ENCODE measurements around the gene FBXO8.

Gene FBXO8

DNA sequence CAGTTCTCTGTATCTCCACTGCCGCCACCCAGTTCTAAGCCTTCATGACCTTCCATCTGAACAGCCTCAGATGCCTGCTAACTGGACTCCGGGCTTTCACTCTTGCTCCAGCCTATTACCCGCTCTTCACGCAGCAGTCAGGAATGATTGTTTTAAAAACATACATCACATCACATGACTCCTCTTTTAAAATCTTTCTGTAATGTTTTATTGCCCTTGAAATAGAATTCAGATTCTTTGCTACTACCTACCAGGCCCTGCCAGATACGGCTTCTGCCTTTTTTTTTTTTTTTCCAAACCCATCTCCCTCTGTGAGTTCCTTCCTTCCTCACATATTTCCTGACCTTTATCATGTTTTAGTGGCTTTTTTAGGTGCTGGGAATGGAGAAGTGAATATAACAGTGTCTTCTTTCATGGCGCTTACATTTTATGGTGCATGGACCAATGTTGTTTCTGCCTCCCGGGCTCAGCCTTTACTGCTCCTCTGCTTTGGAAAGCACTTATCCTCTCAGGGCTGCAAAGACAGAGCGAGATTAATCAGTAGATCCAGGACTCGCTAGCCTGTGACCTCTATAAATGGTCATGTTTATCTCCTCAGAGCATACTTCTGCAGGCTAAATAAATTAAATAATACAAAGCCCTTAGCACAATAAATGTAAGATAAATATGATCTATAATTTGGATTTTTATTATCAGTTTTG, 58.0 kb downstream of the FBXO8 start:
- H3K4me3 ChIP-seq (ENCODE audit: low read depth in 1 of 5, low read length in 5 of 5) = no peak overlapping the region
- no peaks in the 10 kb centered on the region for H3K4me1 ChIP-seq (ENCODE audit: control insufficient read depth in 5 of 5, insufficient read depth in 5 of 5, low read length in 5 of 5)

DNA sequence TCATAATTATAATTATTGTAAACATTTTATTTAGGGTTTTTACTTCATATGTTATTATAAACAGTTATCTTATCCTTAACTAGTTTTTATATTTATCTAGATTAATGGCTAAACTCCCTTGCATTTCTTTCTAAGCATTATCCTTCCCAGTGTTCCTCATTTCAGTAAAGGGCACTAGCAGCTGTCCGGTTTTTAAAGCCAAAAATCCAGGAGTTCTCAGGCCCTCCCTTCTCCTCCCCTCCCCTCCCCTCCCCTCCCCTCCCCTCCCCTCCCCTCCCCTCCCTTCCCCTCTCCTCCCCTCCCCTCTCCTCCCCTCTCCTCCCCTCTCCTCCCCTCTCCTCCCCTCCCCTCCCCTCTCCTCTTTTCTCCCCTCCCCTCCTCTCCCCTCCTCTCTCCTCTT, 58.9 kb downstream of the FBXO8 start:
- Histone ChIP-seq H3K27ac (ENCODE audit: low read depth, low read length) (no peak overlapping the region), H3K4me1 (ENCODE audit: control insufficient read depth in 5 of 5, insufficient read depth in 5 of 5, low read length in 5 of 5) (no peaks in the 10 kb centered on the region), H3K36me3 (ENCODE audit: control insufficient read depth in 5 of 5, insufficient read depth in 5 of 5, low read length in 5 of 5) (no peaks in the 10 kb centered on the region), H3K9ac (ENCODE audit: low read length in 5 of 5) (no peak overlapping the region), H3K4me3 (ENCODE audit: low read depth in 1 of 5, low read length in 5 of 5) (no peak overlapping the region), H3K9me3 (ENCODE audit: control insufficient read depth in 5 of 5, low read length in 5 of 5) (no peaks in the 10 kb centered on the region), H3K27me3 (ENCODE audit: control insufficient read depth in 5 of 5, insufficient read depth in 4 of 5, low read length in 5 of 5) (peaks cover 0 to 5% (median 0%) of the 10 kb centered on the region in 5 donors)

More for the DNA sequence above, 58.0 kb downstream of the FBXO8 start:
- Histone ChIP-seq H3K36me3 (ENCODE audit: control insufficient read depth in 5 of 5, insufficient read depth in 5 of 5, low read length in 5 of 5) (no peaks in the 10 kb centered on the region), H3K9me3 (ENCODE audit: control insufficient read depth in 5 of 5, low read length in 5 of 5) (no peaks in the 10 kb centered on the region), H3K27me3 (ENCODE audit: control insufficient read depth in 5 of 5, insufficient read depth in 4 of 5, low read length in 5 of 5) (peaks cover 0 to 5% (median 0%) of the 10 kb centered on the region in 5 donors), H3K9ac (ENCODE audit: low read length in 5 of 5) (no peak overlapping the region), H3K27ac (ENCODE audit: low read depth, low read length) (no peak overlapping the region)

DNA sequence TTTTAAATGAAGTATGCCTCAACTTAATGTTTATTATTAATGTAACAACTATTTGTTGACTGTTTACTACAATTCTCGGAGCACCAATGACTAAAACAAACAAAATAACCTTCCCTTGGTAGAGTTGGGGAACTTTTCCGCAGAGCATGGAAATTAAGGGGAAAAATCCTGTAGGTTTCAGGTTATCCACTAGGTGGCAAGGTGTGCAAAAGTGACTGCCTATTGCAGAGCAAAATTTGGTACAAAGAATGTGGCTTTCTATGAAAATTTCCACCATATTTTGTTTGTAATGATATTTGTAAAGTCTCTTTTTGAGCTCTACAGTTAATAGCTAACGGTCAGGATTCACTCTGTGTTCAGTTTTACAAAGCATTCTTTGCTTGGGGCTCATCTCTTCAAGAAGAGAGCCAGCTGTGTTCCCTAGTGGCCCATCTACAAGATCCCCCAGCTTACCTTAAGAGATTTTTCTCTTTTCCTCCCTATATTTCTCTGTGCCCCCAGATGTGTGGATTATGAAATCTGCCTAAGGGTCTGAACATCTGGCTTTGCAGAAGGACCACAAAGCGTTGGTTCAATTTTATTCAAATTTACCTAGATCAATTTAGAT, 61.1 kb downstream of the FBXO8 start:
- no peak overlapping the region for H3K4me3 ChIP-seq (ENCODE audit: low read depth in 1 of 5, low read length in 5 of 5)
- H3K27me3 ChIP-seq (ENCODE audit: control insufficient read depth in 5 of 5, insufficient read depth in 4 of 5, low read length in 5 of 5) = peaks cover 1 to 18% (median 13%) of the 10 kb centered on the region in 5 donors
- peaks cover 0 to 12% (median 11%) of the 10 kb centered on the region in 5 donors for H3K4me1 ChIP-seq (ENCODE audit: control insufficient read depth in 5 of 5, insufficient read depth in 5 of 5, low read length in 5 of 5)
- H3K9me3 ChIP-seq (ENCODE audit: control insufficient read depth in 5 of 5, low read length in 5 of 5) = no peaks in the 10 kb centered on the region
- H3K9ac ChIP-seq (ENCODE audit: low read length in 5 of 5) = no peak overlapping the region
- H3K27ac ChIP-seq (ENCODE audit: low read depth, low read length) = no peak overlapping the region
- no peaks in the 10 kb centered on the region for H3K36me3 ChIP-seq (ENCODE audit: control insufficient read depth in 5 of 5, insufficient read depth in 5 of 5, low read length in 5 of 5)

DNA sequence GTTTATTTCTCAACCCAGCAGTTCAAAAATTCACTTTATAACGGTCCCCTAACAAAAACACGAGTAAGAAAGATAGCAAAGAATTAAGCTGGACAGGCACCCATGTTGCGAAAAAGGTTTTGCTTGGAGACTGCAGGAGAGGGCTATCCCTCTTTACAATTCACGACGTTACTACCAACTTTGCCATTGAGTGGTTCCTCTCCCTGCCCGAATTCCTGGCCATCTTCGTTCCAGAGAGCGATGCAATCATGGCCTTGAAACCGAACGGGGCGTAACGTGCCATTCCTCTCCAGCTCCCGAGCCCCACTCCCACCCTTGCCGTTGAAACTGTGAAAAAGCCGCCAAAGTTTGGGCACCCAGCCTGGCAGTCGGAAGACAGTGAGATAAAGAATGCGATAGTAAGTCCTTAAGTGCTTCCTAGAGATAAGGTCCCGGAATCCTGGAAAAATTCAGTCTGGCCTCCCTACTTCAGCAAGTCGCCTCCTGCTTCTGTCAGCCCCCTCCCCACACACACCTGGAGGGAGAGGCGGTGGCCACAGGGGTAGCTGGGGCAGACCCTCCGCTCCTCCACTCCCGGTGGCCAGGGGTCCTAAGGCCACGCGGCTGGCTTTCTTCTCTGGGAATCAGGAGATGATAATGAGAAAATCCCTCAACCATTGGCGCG, 65.2 kb downstream of the FBXO8 start:
- no peaks in the 10 kb centered on the region for H3K9me3 ChIP-seq (ENCODE audit: control insufficient read depth in 5 of 5, low read length in 5 of 5)
- no peaks in the 10 kb centered on the region for H3K36me3 ChIP-seq (ENCODE audit: control insufficient read depth in 5 of 5, insufficient read depth in 5 of 5, low read length in 5 of 5)
- H3K4me1 ChIP-seq (ENCODE audit: control insufficient read depth in 5 of 5, insufficient read depth in 5 of 5, low read length in 5 of 5) = peaks cover 0 to 40% (median 39%) of the 10 kb centered on the region in 5 donors
- H3K9ac ChIP-seq (ENCODE audit: low read length in 5 of 5) = peak overlapping the region in 1 of 5 donors; percentile 52
- H3K27ac ChIP-seq (ENCODE audit: low read depth, low read length) = no peak overlapping the region
- H3K4me3 ChIP-seq (ENCODE audit: low read depth in 1 of 5, low read length in 5 of 5) = peak overlapping the region; percentile 45 to 69 (median 55)
- H3K27me3 ChIP-seq (ENCODE audit: control insufficient read depth in 5 of 5, insufficient read depth in 4 of 5, low read length in 5 of 5) = peaks cover 33 to 54% (median 44%) of the 10 kb centered on the region in 5 donors

DNA sequence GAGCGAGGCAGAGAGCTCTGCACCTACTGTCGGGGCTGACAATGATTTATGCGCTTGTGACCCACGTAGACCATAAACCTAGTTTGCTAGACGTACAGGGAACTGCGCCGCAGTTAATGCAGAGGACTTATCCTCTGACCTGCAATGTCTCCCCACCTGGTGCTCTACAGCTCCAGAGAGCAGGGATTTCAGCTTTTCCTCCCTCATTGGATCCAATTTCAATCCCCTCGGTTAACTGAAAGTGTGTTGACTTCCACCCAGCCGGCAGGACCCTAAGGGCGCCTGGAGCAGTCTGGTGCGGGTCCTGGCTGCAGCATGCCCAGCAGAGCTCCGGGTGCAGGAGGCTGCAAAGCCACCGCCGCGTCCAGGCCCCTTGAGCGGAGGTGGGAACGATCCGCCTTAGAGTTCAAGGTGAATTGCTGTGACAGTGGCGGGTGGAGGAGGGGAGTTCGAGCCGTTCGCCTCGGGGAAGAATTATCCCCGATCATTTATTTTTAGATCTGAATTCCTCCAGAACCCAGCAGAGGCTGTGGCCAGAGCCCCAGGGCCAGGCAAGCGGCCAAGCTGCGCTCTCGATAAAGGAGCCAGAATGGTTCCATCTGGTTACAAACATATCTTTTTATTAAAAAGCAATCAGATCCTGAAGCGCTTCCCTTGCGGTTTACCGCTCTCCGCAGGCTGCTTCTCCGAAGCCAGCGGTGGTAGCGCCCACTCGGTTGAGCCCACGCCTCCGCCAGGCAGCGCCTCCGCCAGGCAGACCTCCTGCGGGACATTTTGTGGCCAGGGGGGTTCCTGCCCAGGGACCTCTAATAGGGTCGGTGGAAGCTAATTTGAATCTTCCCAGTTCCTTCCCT, 66.0 kb downstream of the FBXO8 start:
- no peak overlapping the region for H3K27ac ChIP-seq (ENCODE audit: low read depth, low read length)
- peak overlapping the region in 1 of 5 donors; percentile 52 for H3K9ac ChIP-seq (ENCODE audit: low read length in 5 of 5)
- no peaks in the 10 kb centered on the region for H3K36me3 ChIP-seq (ENCODE audit: control insufficient read depth in 5 of 5, insufficient read depth in 5 of 5, low read length in 5 of 5)
- H3K27me3 ChIP-seq (ENCODE audit: control insufficient read depth in 5 of 5, insufficient read depth in 4 of 5, low read length in 5 of 5) = peaks cover 36 to 59% (median 50%) of the 10 kb centered on the region in 5 donors
- peaks cover 0 to 40% (median 39%) of the 10 kb centered on the region in 5 donors for H3K4me1 ChIP-seq (ENCODE audit: control insufficient read depth in 5 of 5, insufficient read depth in 5 of 5, low read length in 5 of 5)
- peak overlapping the region; percentile 45 to 69 (median 55) for H3K4me3 ChIP-seq (ENCODE audit: low read depth in 1 of 5, low read length in 5 of 5)
- no peaks in the 10 kb centered on the region for H3K9me3 ChIP-seq (ENCODE audit: control insufficient read depth in 5 of 5, low read length in 5 of 5)

DNA sequence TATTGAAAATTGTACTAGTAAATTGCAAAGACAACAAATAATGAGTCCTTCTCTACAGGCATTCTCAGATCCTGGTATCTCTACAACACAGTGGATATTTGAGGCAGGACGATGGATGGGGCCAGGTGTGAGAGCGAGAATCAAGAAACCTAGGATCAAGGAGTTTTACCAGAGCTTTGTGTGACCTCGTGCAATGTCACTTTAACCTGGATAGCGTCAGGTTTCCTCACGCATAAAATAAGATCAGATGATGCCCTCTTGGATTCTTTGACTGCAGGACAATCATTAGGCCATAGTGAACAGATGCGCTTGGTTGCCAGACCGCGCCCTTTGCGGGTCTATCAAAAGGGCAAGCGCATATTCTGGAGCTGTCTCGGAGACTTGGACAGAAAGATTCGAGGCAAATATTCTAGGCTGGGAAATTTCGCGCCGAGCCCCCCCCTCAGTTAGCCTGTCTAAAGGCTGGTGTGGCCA, 66.6 kb downstream of the FBXO8 start:
- Histone ChIP-seq H3K9me3 (ENCODE audit: control insufficient read depth in 5 of 5, low read length in 5 of 5) (no peaks in the 10 kb centered on the region), H3K36me3 (ENCODE audit: control insufficient read depth in 5 of 5, insufficient read depth in 5 of 5, low read length in 5 of 5) (no peaks in the 10 kb centered on the region), H3K4me3 (ENCODE audit: low read depth in 1 of 5, low read length in 5 of 5) (peak overlapping the region; percentile 45 to 69 (median 55)), H3K27ac (ENCODE audit: low read depth, low read length) (no peak overlapping the region), H3K9ac (ENCODE audit: low read length in 5 of 5) (no peak overlapping the region), H3K27me3 (ENCODE audit: control insufficient read depth in 5 of 5, insufficient read depth in 4 of 5, low read length in 5 of 5) (peaks cover 39 to 65% (median 53%) of the 10 kb centered on the region in 5 donors), H3K4me1 (ENCODE audit: control insufficient read depth in 5 of 5, insufficient read depth in 5 of 5, low read length in 5 of 5) (peaks cover 0 to 42% (median 39%) of the 10 kb centered on the region in 5 donors)

DNA sequence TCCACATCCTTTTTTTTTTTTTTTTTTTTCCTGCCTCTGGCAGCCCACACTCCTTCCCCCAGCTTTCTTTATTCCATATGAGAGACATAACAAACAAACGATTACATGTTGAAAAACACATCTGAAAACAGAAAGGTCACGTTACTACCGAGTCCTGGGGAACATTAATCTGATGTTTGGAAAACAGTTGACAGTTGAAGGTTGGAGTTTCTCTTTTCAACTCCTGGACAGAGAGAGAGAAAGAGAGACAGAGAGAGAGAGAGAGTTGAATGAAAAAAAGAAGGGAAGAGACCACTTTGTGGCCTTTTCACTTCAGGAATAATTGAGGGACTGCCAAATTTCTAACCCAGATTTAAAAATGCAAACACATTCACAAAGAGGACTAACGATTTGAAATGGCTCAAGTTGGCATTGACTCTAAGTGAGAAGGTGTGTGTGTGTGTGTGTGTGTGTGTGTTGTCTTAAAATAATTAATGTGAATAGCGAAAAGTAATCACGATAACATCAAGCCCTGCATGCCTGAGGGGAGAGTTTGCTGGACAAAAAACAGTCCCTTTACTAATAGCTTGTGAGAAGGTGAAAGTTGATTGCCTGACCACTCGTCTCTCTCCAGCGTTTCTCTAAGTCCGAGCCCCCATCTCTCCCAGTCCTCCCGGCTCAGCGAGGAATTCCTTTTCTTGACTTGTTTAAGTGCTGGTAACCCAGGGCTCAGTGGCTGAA, 67.3 kb downstream of the FBXO8 start:
- Histone ChIP-seq H3K27me3 (ENCODE audit: control insufficient read depth in 5 of 5, insufficient read depth in 4 of 5, low read length in 5 of 5) (peaks cover 42 to 72% (median 60%) of the 10 kb centered on the region in 5 donors), H3K4me1 (ENCODE audit: control insufficient read depth in 5 of 5, insufficient read depth in 5 of 5, low read length in 5 of 5) (peaks cover 0 to 48% (median 39%) of the 10 kb centered on the region in 5 donors), H3K27ac (ENCODE audit: low read depth, low read length) (no peak overlapping the region), H3K4me3 (ENCODE audit: low read depth in 1 of 5, low read length in 5 of 5) (no peak overlapping the region), H3K9ac (ENCODE audit: low read length in 5 of 5) (no peak overlapping the region), H3K9me3 (ENCODE audit: control insufficient read depth in 5 of 5, low read length in 5 of 5) (no peaks in the 10 kb centered on the region), H3K36me3 (ENCODE audit: control insufficient read depth in 5 of 5, insufficient read depth in 5 of 5, low read length in 5 of 5) (no peaks in the 10 kb centered on the region)

DNA sequence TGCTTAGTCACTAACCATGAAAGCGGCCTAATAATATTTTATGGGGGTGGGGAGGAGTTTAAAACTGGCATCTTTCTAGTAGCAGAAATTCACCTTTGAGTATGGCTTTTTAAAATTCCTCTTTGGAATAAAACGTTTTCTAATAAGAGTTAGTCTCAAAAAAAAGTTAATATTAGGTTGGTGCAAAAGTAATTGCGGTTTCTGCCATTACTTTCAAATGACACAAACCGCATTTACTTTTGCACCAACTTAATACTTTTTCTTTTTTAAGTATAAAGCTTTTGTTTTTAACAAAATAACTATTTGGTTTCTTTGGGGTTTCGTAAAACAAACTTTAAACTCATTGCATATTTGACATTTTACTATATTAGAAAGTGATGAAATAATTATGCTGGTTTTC, 68.4 kb downstream of the FBXO8 start:
- no peaks in the 10 kb centered on the region for H3K36me3 ChIP-seq (ENCODE audit: control insufficient read depth in 5 of 5, insufficient read depth in 5 of 5, low read length in 5 of 5)
- peaks cover 42 to 72% (median 61%) of the 10 kb centered on the region in 5 donors for H3K27me3 ChIP-seq (ENCODE audit: control insufficient read depth in 5 of 5, insufficient read depth in 4 of 5, low read length in 5 of 5)
- peak overlapping the region in 1 of 5 donors; percentile 26 for H3K4me3 ChIP-seq (ENCODE audit: low read depth in 1 of 5, low read length in 5 of 5)
- H3K27ac ChIP-seq (ENCODE audit: low read depth, low read length) = no peak overlapping the region
- no peak overlapping the region for H3K9ac ChIP-seq (ENCODE audit: low read length in 5 of 5)
- H3K4me1 ChIP-seq (ENCODE audit: control insufficient read depth in 5 of 5, insufficient read depth in 5 of 5, low read length in 5 of 5) = peaks cover 0 to 48% (median 39%) of the 10 kb centered on the region in 5 donors
- H3K9me3 ChIP-seq (ENCODE audit: control insufficient read depth in 5 of 5, low read length in 5 of 5) = no peaks in the 10 kb centered on the region

All from subcutaneous abdominal adipose tissue (tissue), 5 donors.